Activated CD4-positive, alpha-beta T cell treated with anti-CD3 and anti-CD28 coated beads for 1 hour (primary cell): ENCODE data around the gene ANKS3.

Experiments used
- DNase-seq: peaks from one replicate; pipeline ENCODE4 v3.0.0-alpha.2; 2020

Gene ANKS3

DNA sequence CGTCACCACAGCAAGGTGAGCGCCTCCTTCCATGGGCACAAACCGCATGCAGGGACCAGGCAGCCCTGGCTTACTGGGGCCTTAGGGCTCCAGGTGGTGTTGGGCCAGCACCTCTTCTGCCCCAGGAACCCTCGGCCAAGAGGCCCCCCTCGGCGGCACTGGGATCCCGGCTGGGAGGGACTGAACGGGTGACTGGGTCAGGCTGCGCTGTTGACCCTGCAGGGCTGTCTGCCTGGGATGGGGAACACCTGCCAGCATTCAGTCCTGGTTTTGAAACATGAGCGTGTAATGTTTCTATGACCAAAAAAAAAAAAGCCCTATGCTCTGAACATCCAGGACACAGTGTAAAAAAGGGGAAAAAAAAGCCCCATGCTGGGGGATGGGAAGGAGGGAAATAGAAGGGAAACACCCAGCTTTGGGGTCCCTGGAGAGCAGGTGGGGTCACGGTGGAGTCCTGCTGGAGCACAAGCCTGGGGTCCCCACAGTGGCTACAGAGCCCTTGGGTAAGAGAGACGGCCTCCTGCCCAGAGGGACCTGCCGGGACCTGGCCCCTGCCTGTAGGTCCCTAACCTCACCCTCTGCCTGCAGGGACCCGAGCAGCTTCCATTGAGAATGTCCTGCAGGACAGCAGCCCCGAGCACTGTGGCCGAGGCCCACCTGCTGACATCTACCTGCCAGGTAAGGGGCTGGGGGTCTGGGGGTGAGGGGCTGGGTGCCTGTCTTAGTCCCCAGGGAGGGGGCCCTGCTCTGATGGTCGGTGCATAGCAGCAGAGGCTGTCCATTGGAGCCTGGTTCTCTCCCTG is 50.6 kb downstream of the ANKS3 start:
- no peak for DNase-seq

DNA sequence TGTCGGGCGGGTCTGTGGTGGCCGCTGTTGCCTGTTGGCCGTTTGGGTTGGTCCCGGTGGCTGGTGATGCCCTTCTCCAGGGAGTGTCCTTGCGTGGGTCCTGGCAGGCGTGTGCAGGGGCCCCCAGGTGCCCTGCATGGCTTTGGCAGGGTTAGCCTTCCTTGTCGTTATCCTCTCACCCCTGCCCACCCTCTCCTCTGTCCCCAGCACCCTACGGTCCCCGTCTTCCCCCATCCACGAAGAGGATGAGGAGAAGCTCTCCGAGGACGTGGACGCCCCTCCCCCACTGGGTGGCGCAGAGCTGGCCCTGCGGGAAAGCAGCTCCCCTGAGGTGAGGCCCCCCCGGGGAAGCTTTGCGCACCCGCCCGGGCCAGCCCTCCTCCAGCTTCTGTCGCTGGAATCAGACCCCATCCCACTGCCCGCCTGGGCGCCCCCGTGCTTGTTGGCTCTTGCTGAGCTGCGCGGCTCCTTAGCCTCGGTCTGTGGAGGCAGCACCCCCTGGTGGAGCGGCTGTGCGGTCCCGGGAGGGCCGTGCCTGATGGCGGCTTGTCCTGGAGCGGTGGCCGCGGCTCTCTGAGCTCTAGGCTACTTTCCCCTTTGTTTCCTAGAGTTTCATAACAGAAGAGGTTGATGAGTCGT is 51.3 kb downstream of the ANKS3 start:
- no peak for DNase-seq

DNA sequence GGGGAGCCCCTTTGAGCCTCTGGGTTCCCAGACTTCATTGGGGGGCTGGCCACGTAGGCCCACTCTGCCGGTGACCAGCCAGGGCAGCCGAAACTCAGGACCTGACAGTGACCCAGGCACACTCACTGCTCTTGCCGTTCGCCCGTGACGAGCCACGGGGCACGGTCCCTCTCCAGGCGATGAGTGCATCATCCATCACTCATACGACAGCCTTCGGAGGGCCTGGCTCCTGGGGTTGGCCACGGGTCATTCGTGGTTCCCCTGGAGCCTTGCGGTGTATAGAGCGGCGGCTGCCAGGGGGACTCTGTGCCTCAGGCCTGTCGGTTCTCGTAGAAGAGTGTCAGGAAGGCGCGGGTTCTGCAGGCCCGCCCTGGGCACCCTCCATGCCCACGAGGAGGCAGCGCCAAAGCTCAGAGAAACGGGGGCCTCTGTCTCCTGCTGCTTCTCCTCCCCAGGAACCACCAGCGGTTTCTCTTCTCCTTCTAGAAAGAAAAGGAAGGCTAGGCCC is 51.9 kb downstream of the ANKS3 start:
- DNase-seq: no peak

DNA sequence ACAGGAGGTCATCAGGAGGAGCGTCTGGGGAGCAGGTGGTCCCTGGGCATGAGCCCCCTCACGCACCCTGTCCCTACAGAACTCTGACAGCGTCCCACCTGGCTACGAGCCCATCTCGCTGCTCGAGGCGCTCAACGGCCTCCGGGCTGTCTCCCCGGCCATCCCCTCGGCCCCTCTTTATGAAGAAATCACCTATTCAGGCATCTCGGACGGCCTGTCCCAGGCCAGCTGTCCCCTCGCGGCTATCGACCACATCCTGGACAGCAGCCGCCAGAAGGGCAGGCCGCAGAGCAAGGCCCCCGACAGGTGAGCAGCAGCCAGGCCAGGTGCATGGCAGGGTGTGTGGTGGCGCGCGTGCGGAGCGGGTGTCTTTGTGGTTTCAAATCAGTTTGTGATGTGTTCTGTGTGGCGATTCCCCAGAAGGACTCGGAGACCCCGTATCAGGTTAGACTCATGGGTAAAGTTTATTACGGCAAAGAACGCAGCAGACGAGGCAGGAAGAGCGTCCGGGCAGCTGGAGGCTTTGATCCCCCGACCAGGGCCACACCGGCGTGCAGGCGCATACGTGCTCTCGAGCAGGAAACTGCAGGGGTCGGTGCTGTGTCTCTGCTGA is 52.5 kb downstream of the ANKS3 start:
- no peak for DNase-seq

DNA sequence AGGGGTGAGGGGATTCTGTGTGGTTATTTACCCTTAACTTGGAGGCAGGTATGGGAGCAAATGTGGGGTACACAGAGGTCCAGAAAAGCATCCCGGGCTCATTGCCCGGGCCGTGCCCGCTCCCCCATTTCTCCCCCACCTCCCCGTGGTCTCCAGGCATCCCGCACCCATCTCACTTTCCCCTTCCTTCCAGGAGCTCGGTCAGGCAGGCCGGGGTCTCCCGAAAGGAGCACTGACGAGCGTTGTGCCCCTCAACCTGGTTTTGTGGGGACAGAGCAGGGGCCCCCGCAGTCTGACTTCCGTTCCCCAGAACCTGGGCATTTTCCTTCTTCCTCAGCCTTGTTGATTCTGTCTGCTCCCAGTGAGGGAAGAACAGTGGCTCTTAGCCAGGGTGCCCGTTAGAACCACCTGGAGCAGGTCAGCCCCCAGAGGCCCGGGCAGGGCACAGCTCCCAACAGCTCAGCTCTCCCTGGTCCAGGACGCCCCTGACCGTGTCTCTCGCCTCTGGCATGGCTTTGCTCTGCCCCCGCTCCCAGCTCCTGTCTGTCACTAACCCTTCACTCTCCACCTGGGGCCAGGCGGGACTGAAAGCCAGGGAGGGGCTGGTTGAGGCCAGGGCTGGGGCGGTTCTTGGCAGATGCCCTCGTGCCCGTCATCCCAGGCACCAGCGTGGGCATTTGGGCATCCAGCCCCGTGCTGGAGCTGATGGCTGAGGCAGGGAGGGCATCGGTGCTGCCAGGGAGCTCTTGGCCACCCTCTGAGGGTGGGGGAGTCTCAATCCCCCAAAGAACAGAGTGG is 53.2 kb downstream of the ANKS3 start:
- no peak for DNase-seq

DNA sequence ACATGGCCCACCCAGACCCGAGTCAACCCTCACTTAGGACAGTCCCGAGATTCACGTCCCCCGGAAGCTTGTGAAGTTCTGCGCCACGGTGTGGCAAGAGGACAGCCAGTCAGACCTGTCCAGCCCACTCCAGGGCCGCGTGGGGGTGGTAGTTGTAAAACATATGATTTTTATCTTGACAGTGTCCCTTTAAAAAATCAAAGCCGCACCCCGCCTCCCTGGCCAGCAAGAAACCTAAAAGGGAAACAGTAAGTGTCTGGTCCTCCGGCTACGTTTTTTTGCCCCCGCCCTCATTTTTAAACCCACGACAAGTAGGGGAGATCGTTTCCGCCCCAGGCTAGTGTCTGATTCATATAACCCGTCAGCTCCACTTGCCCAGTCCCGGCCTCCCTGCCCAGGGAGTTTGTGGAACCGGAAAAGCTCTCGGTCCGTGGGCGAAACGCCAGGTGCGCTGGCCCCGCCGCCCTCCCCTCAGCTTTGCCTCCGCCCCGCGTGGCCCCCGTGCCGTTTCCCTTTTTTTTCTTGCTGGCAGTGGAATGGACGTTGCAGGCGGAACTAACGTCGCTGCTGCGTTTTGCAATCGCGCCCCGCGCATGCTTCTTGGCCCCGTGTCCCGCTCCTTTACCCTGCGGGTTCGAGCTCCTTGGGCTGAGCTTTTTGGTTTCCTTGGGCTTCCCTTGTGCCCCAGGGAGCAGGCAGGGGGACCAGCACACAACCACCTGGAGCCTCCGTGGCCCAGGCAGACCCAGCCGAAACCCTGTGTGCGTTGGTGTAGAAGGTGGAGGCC is 54.0 kb downstream of the ANKS3 start:
- no peak for DNase-seq

DNA sequence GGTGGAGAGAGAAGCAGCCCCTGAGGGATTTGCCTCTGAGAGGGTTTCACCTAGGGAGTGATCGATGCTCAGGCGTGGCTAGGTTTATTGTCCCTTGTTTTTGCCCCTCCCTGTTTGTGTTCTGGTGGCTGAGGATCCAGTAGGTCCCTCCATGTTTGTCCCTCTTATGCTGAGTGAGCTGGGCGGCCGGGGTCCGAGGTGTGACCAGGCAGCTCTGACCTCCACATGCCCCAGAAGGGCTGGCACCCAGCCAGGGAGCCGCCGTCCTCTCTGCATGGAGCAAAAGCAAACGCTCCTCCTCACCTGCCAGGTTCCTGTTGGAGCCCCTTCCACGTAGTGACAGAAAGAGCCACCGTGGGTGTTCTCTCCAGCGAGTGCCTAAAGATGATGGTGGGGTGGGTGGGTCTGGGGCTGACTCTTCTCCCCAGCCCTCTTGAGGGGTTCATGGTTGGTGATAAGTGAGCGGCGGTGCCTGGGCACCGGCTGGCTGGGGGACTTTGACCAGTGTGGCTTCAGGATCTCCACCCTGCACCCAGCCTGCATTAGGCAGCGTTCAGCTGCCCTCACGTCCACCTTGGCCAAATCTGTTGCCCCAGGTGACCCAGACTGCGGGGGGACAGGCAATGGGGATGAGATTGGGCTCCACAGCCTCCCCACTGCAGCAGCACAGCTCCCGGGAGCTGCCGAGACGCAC is 54.8 kb downstream of the ANKS3 start:
- no peak for DNase-seq

DNA sequence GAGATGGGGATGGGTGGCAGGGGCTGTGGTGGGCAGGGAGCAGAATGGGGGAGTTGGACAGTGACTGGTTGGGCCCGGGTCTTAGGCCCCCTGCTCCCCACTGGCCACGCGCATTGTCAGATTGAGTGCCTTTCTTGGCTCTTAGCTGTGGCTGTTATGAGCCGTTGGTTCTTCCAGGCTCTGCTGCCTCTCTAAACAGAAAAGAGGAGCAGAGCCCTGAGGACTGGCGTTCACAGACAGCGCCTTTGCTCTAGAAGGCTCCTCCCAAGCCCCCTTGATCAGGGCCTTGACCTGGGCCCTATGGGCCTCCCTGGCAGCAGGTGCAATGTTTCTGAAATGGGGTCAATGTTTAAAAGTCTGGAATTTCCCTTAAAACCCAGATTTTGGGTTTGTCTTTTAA is 55.5 kb downstream of the ANKS3 start:
- no peak for DNase-seq

DNA sequence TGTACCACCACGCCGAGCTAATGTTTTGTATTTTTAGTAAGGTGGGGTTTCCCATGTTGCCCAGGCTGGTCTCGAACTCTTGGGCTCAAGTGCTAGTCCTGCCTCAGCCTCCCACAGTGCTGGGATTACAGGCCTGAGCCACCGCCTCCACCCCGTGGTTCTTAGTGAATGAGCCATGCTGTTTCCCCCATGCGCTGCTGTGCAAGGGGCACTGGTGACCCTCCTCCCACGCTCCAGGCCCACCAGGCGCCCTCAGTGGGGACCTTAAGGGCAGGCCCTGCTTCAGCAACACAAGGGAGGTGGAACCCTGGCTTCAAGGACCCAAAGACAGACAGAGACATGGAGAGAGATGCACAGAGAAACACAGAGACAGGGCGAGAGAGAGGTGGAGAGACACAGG is 56.1 kb downstream of the ANKS3 start:
- DNase-seq: no peak

DNA sequence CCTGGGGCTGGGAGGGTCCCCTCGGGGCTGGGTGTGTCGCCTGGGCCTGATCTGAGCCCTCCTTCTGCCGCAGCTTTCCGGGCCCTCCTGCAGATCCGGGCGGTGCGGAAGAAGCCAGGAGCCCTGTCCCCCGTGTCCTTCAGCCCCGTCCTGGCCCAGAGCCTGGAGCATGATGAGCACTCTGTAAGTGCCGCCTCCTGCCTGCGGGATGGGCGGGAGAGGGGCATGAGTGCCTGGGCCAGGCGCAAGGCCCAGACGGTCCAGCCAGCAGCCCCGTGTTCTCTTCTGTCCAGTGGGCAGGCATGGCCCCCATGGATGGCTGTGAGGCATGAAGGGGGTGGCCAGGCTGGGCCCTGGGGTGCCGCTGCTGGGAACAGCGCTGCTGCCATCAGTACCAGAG is 56.7 kb downstream of the ANKS3 start:
- no peak for DNase-seq

DNA sequence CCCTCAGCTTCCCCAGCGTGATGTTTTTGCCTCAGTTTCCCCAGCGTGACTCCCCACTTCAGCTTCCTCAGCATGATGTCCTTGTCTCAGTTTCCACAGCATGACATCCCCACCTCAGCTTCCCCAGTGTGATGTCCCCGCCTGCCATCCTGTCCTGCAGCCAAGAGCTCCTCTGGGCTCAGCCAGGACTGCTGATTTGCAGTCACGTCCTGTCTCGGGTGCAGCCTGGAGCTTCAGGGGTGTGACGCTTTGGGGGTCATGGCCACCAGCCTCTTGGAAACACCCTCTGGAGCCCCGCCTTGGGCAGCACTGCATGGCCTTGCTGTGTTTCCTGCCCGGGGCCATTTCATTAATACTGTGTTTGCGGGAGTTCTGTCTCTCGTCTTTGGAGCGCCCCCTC is 57.2 kb downstream of the ANKS3 start:
- DNase-seq: no peak

DNA sequence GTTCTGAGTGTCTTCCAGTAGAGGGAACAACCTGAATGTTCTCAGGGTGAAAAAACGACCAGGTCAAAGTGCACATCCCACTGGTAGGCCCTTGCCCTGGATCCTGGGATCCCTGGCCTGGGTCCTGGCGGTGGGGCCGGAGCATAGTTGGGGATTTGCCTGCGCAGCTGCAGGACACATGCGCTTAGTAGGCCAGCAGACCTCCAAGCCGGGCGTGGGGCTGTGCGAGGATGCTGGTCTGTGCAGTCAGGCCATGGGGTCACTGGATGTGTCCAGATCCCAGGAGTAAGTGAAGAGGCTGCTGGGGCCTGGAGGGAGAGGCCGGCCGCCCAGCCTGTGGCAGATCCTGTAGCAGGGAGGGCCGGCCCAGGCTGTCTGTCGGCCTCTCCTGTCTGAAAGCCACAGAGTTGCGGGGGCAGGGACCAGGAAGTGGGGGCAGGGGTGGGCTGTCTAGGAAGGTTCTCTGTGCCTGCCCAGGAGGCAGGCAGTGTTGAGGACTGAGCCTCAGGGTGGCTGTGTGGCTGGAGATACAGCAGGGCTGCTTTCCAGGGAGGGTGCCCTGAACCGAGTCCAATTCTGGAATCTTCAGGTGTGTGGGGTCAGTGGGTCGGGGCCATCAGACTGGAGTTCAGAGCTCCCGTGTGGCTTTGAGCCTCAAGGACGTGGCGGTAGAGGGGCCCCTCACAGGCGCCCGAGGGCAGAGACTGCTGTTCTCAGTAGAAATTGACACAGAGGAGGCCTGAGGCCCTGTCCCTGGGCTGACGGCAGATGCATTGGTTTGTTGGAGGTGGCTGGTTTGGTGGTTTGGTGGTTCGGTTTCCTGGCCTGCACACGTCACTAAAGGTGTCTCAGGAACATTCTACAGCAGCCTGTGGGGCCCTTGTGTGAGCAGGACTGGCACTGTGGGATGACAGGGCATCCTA is 57.9 kb downstream of the ANKS3 start:
- peak; percentile 54 for DNase-seq

DNA sequence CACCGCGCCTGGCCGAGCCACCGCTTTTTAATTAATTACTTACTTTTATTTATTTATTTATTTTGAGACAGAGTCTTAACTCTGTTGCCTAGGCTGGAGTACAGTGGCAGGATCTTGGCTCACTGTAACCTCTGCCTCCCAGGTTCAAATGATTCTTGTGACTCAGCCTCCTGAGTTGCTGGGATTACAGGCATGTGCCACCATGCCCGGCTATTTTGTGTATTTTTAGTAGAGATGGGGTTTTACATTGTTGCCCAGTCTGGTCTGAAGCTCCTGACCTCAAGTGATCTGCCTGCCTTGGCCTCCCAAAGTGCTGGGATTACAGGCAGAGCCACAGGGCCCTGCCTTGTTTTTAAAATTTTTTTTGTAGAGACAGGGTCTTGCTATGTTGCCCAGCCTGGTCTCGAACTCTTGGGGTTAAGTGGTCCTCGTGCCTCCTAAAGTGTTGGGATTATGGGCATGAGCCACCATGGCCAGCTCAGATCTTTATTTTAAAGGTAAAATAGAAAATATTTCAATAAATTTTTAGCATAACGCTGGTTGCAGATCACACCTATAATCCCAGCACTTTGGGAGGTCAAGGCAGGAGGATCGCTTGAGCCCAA is 59.0 kb downstream of the ANKS3 start:
- no peak for DNase-seq

DNA sequence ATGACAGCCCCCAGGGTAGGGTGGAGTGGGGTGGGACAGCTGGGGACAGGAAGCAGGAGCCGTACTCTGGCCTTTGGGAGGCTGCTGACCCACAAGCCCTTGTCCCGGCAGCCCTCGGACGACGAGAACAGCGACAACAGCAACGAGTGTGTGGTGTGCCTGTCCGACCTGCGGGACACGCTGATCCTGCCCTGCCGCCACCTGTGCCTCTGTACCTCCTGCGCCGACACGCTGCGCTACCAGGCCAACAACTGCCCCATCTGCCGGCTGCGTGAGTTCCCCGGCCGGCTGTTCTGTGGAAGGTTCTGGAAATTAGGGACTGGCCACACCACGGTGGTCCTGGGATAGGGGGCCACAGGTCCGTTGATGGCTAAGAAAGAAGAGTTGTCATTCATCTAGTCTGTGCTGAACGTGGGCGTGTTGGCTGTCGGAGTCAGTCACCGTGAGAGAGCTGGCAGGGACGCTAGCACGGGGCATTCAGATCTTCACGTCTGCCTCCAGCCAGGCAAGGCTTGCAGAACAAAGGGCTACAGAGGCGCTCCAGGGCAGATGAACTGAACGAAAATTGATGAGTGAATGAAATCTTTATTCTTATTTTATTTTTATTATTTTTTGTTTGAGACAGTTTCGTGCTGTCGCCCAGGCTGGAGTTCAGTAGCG is 60.6 kb downstream of the ANKS3 start:
- no peak for DNase-seq

DNA sequence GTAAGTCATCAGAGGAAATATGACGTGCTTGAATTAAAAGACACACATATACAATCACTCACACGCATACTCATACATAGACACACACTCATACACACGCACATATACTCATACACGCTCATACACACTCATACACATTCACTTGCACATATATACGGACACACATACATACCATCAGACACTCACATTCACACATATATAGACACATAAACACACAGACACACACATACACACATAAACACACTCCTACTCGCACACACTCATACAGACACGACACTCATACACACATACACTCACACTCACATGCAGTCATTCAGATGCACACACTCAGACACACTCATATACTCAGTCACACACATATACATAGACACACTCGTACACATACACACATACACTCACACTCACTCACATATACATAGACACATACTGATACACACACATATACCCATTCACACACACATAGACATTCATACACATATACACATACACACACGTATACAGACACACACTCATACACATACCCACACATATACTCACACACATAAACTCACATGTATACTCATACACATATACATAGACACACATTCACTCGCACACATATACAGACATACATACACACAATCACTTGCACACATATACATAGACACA is 65.6 kb downstream of the ANKS3 start:
- no peak for DNase-seq

DNA sequence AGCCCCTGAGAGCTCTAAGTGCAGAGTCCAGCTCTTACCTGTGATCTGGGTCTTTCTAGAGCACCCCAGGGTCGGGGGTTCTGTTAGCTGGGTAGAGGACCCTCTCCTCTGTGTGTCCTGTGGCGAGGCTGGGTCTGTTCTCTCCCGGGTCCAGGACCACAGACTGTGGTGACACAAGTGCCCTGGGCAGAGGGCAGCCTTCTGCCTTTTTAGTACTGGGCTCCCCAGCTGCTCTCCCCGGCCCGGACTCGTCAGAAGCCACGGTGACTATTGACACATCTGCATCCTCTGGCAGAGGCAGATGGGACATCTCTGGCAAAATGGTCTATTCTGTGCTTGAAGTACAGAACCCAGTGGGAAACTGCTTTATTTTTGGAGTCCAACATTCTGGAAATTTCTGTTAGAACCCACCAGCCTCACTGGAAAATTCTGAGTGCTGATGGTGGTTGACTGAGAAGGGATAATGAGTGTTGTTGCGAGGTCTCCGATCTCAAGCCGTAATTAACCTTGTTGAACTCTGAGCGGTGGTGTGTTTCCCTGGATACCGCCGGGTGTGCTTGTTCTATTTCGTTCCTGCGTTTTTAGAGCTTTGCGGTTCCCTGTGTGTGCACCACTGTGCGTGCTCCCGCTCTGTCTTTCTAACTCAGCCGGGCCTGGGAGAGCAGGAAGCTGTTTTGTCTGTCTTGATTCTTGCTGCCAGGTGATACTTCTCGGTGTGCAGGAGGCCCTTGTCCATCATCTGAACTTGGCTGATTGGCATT is 66.7 kb downstream of the ANKS3 start:
- DNase-seq: no peak

DNA sequence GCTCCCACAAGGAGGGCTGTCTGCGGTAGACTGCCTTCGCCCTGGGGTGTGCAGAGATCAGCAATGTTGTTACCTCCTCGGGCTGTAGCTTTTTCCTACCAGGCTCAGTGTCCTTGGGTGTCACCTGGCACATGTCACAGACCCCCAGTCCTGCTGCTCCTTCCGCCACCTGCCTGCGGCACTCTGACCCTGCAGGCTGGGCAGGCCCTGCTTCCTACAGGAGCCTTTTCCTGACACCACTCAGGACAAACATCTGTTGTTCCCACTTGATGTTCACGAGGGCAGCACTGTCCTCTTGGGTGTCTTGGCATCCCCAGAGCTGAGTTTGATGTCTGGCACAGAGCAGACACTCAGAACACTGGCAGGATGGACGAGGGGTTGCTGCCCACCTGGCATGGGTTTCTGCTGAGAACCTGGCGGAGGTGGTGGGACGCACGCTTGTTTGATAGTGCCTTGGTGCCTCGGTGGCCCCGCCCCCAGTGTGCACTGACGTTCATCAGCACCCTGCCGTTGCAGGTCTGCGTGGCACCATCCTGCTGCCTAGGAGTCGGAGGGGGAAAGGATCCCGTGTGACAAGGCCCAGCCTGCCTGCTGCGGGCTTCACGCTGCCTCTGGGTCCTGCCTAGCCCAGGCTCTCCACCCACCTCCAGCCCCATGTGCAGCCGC is 67.4 kb downstream of the ANKS3 start:
- DNase-seq: no peak
